Measurements from ENCODE around the gene ADIRF.

The ADIRF gene

DNA sequence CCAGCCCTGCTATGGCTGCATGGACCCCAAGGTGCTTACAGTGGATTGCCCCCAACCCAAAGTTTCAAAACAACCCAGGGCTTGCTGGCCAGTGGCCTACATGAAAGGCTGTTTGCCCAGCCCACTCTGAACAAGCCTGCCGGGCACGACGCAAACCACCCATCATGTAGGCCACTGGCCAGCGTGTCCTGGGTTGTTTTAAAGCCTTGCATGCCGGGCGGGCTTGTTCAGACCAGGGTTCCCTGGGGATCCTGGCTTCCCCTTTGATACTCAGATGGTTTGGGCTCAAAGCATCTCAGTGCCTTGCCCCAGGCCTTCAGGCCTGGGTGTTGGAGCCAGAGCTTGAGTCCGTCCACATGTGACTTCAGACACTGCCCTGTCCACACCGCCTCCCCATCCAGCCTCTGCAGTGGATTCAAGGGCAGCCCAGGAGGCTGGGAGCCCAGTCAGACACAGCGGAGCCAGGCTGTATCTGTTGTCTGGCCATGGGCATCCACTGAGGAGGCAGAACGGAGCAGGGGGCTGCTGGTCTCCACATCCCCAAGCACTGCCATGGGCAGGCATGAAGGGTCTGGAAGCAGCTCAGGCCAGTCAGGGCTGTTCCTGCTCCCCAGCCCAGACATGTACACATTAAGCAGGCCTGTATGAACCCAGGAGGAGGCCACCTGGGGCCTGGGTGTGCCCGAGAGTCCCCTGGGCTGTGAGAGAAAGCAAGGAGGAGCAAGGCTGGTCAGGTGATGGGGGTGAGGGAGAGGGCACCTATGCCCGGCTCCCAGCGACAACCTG is 4.0 kb upstream of the ADIRF start:
- TF ChIP-seq, protein P1, sequence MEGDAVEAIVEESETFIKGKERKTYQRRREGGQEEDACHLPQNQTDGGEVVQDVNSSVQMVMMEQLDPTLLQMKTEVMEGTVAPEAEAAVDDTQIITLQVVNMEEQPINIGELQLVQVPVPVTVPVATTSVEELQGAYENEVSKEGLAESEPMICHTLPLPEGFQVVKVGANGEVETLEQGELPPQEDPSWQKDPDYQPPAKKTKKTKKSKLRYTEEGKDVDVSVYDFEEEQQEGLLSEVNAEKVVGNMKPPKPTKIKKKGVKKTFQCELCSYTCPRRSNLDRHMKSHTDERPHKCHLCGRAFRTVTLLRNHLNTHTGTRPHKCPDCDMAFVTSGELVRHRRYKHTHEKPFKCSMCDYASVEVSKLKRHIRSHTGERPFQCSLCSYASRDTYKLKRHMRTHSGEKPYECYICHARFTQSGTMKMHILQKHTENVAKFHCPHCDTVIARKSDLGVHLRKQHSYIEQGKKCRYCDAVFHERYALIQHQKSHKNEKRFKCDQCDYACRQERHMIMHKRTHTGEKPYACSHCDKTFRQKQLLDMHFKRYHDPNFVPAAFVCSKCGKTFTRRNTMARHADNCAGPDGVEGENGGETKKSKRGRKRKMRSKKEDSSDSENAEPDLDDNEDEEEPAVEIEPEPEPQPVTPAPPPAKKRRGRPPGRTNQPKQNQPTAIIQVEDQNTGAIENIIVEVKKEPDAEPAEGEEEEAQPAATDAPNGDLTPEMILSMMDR (IDR thresholded peaks at IDR 0.05; ENCODE audit: low read depth, low read length, poor library complexity, severe bottlenecking) = no peak
- TF ChIP-seq EZH2phosphoT487 (IDR thresholded peaks at IDR 0.05; ENCODE audit: borderline replicate concordance, low read length) = no peak
- Histone ChIP-seq H3F3A (ENCODE audit: control insufficient read depth, insufficient read depth) (no peaks in the 10 kb centered on the region), H3K4me1 (ENCODE audit: control insufficient read depth, low read length) (peaks cover 3% of the 10 kb centered on the region; the same call in 1 of the 2 replicates), H3K27ac (ENCODE audit: low read depth, low read length) (no peak overlapping the region), H3K79me2 (ENCODE audit: control insufficient read depth, low read length) (no peaks in the 10 kb centered on the region), H3K9me3 (ENCODE audit: control insufficient read depth, insufficient read depth, low read length) (no peaks in the 10 kb centered on the region), H3K4me3 (ENCODE audit: low read length) (no peak overlapping the region), H4K20me1 (ENCODE audit: control insufficient read depth, insufficient read depth, low read depth, low read length) (no peaks in the 10 kb centered on the region), H3K36me3 (ENCODE audit: control insufficient read depth, low read length) (no peaks in the 10 kb centered on the region), H3K9me2 (replicated peaks; ENCODE audit: control insufficient read depth, low read length) (no peaks in the 10 kb centered on the region), H3K4me2 (ENCODE audit: low read length) (no peak overlapping the region), H3K27me3 (ENCODE audit: control insufficient read depth, low read length) (no peaks in the 10 kb centered on the region)

DNA sequence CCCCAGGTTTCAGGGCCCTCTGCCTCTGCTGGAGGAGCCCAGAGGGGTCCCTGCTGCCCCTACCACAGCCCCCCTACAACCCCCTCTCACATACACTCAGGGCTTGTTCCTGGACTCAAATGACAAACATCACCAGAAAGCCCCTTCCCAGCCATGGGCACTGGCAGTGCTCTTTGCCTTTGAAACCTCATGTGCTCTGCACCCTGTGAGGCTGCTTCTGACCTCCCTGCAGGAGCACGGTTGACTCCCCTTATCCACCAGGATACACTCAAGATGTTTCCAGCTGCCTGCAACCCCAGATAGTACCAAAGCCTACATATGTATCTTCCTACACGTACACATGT is 3.5 kb upstream of the ADIRF start:
- Histone ChIP-seq H4K20me1 (ENCODE audit: control insufficient read depth, insufficient read depth, low read depth, low read length) (no peaks in the 10 kb centered on the region), H3K27ac (ENCODE audit: low read depth, low read length) (no peak overlapping the region), H3K4me1 (ENCODE audit: control insufficient read depth, low read length) (peaks cover 3% of the 10 kb centered on the region; the same call in 1 of the 2 replicates), H3K27me3 (ENCODE audit: control insufficient read depth, low read length) (no peaks in the 10 kb centered on the region), H3K79me2 (ENCODE audit: control insufficient read depth, low read length) (no peaks in the 10 kb centered on the region), H3F3A (ENCODE audit: control insufficient read depth, insufficient read depth) (no peaks in the 10 kb centered on the region), H3K9me3 (ENCODE audit: control insufficient read depth, insufficient read depth, low read length) (no peaks in the 10 kb centered on the region), H3K4me2 (ENCODE audit: low read length) (no peak overlapping the region), H3K36me3 (ENCODE audit: control insufficient read depth, low read length) (no peaks in the 10 kb centered on the region), H3K9me2 (replicated peaks; ENCODE audit: control insufficient read depth, low read length) (no peaks in the 10 kb centered on the region), H3K4me3 (ENCODE audit: low read length) (no peak overlapping the region)
- TF ChIP-seq, protein P1 (IDR thresholded peaks at IDR 0.05; ENCODE audit: low read depth, low read length, poor library complexity, severe bottlenecking) = no peak
- no peak for TF ChIP-seq EZH2phosphoT487 (IDR thresholded peaks at IDR 0.05; ENCODE audit: borderline replicate concordance, low read length)

DNA sequence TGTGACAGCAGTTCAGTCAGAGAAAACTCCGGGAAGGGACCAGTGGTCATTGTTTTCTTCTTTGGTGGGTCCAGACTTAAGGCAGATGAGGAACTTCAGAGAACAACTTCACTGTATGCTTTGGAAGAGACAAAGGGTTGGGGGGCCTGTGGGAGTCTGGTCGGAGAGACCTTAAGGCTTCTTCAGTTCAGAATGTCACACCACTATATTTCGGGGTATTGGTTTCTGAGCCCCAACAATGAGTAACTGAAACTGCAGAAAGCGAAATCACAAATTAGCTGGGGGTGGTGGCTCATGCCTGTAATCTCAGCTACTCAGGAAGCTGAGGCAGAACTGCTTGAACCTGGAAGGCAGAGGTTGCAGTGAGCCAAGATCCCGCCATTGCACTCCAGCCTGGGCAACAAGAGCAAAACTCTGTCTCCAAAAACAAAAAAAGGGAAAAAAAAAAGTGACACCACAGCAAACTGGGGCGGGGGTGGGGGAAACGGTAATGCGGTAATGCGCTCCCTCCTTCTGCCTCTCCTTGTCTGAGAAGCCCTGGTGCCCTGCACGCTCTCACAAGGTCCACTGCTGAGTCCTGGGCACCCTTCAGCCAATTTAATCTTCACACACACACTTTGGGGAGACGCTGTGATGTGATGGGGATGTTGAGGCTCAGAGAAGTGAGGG is 2.2 kb upstream of the ADIRF start:
- TF ChIP-seq, protein P1 (IDR thresholded peaks at IDR 0.05; ENCODE audit: low read depth, low read length, poor library complexity, severe bottlenecking) = no peak
- TF ChIP-seq EZH2phosphoT487 (IDR thresholded peaks at IDR 0.05; ENCODE audit: borderline replicate concordance, low read length) = no peak
- Histone ChIP-seq H3K9me3 (ENCODE audit: control insufficient read depth, insufficient read depth, low read length) (no peaks in the 10 kb centered on the region), H3K9me2 (replicated peaks; ENCODE audit: control insufficient read depth, low read length) (no peaks in the 10 kb centered on the region), H3K4me3 (ENCODE audit: low read length) (no peak overlapping the region), H3F3A (ENCODE audit: control insufficient read depth, insufficient read depth) (no peaks in the 10 kb centered on the region), H3K79me2 (ENCODE audit: control insufficient read depth, low read length) (no peaks in the 10 kb centered on the region), H3K27me3 (ENCODE audit: control insufficient read depth, low read length) (peaks cover 7% of the 10 kb centered on the region), H3K27ac (ENCODE audit: low read depth, low read length) (no peak overlapping the region), H3K36me3 (ENCODE audit: control insufficient read depth, low read length) (no peaks in the 10 kb centered on the region), H4K20me1 (ENCODE audit: control insufficient read depth, insufficient read depth, low read depth, low read length) (no peaks in the 10 kb centered on the region), H3K4me1 (ENCODE audit: control insufficient read depth, low read length) (peaks cover 10% of the 10 kb centered on the region), H3K4me2 (ENCODE audit: low read length) (no peak overlapping the region)
